A549 (cell line): Measurements from ENCODE around the gene NIPAL3.

Source experiments
- CTCF ChIP-seq: fragments of >200 bp; sonication (Bioruptor Twin); formaldehyde crosslinking; IDR thresholded peaks from 3 replicates; pipeline ENCODE4 v1.5.1; 2016
- MAFK ChIP-seq: fragments of 450-650 bp; IDR thresholded peaks from 2 replicates; pipeline ENCODE4 v1.6.1; 2014; ENCODE audit not compliant: partially characterized antibody
- PHF8 ChIP-seq: fragments of 200-600 bp; sonication (generic); IDR thresholded peaks from 2 replicates; pipeline ENCODE4 v1.6.1; 2016; ENCODE audit warnings: low read depth, mild to moderate bottlenecking, antibody characterized with exemption, moderate library complexity, borderline replicate concordance
- POLR2A ChIP-seq: IDR thresholded peaks from 2 replicates; pipeline ENCODE4 v1.6.1; 2012; ENCODE audit warnings: mild to moderate bottlenecking, low read length
- SREBF2 ChIP-seq: fragments of 450-650 bp; IDR thresholded peaks from 2 replicates; pipeline ENCODE4 v1.6.1; 2014; ENCODE audit warnings: mild to moderate bottlenecking, moderate library complexity
- TP53 ChIP-seq: fragments of 250-450 bp; sonication (Bioruptor Pico); IDR thresholded peaks from 2 replicates; pipeline ENCODE4 v1.5.0; 2021; ENCODE audit warnings: mild to moderate bottlenecking, moderate library complexity
- TF ChIP-seq, protein P1 (sequence below): IDR thresholded peaks from 2 replicates; pipeline ENCODE4 v1.6.1; 2012
- TF ChIP-seq, protein P2 (sequence below): fragments of >200 bp; sonication (Bioruptor Twin); formaldehyde crosslinking; IDR thresholded peaks from 3 replicates; pipeline ENCODE4 v1.6.1; 2016

DNA sequence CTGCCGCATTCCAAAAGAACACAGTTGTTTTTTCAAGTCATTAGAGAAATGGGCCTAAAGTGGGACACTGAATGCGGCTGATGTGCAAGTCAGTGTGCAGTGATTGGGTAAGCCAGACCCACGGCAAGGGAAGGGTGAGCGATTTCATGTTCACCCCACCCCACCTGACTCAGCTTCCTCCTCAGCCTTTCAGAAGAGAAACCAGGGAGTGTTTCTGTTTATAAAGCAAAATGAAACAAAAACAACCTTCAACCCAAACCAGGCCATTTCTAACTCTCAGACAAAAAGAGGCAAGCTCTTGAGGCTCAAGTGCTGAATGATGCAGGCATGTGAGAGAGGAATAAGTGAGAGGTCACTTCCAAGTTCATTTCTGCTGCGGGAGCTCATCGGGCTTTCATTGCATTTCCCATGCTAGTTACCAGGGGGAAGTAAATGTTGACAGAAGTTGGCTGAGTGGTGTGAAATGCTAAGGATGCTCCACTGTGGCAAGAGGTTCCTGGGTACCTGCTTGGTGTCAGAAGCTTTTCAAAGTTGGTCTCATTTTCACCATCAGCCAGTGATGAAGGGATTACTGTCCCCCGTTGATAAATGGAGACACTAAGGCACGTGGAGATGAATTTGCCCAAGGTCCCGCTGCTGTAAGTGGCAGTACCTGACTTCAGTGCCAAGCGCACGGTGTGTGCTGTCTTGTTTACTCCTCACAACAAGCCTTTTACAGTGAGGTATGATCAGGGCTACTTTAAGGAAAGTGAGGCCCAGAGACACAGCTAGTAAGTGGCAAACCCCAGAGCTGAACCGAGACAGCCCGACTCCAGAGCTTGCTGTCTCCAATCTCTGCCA is 31.1 kb upstream of the NIPAL3 start:
- no peak for TF ChIP-seq TP53 (CRISPR knock-in tag)
- no peak for TF ChIP-seq CTCF
- TF ChIP-seq PHF8, result no peak
- TF ChIP-seq, protein P1, sequence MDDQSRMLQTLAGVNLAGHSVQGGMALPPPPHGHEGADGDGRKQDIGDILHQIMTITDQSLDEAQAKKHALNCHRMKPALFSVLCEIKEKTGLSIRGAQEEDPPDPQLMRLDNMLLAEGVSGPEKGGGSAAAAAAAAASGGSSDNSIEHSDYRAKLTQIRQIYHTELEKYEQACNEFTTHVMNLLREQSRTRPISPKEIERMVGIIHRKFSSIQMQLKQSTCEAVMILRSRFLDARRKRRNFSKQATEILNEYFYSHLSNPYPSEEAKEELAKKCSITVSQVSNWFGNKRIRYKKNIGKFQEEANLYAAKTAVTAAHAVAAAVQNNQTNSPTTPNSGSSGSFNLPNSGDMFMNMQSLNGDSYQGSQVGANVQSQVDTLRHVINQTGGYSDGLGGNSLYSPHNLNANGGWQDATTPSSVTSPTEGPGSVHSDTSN, result no peak
- TF ChIP-seq, protein P2, sequence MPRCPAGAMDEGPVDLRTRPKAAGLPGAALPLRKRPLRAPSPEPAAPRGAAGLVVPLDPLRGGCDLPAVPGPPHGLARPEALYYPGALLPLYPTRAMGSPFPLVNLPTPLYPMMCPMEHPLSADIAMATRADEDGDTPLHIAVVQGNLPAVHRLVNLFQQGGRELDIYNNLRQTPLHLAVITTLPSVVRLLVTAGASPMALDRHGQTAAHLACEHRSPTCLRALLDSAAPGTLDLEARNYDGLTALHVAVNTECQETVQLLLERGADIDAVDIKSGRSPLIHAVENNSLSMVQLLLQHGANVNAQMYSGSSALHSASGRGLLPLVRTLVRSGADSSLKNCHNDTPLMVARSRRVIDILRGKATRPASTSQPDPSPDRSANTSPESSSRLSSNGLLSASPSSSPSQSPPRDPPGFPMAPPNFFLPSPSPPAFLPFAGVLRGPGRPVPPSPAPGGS, result no peak
- TF ChIP-seq MAFK, result no peak
- no peak for TF ChIP-seq SREBF2
- TF ChIP-seq POLR2A, result no peak
